ENCODE results near the gene KCNH5.

KCNH5 gene

GRCh38 chr14:62657376-62657775 is 387.9 kb downstream of the KCNH5 start:
- no peak for ATAC-seq (ENCODE audit: insufficient read depth, low read depth)
- H3K4me1 ChIP-seq (ENCODE audit: insufficient read depth, low read length) = no peaks in the 10 kb centered on the region
- DNase-seq = no peak
- no peak overlapping the region for H3K4me2 ChIP-seq (ENCODE audit: insufficient read depth, low read length)
- no peak overlapping the region for H3K4me3 ChIP-seq (ENCODE audit: low read depth in 1 of 2, low read length in 2 of 2)
- no peak overlapping the region for H2AFZ ChIP-seq (ENCODE audit: low read depth, low read length)
- no peaks in the 10 kb centered on the region for H4K20me1 ChIP-seq (ENCODE audit: insufficient read depth, low read length)
- H3K27me3 ChIP-seq (ENCODE audit: insufficient read depth, low read length, poor library complexity) = peaks cover 15% of the 10 kb centered on the region
- H3K36me3 ChIP-seq (ENCODE audit: insufficient read depth, low read length) = no peaks in the 10 kb centered on the region
- H3K9ac ChIP-seq (ENCODE audit: low read depth, low read length) = no peak overlapping the region
- TF ChIP-seq EZH2 (IDR thresholded peaks at IDR 0.05; ENCODE audit: borderline replicate concordance, low read depth, low read length, severe bottlenecking) (no peak), CTCF (IDR thresholded peaks at IDR 0.05; ENCODE audit: borderline replicate concordance, extremely low read depth, low read length, poor library complexity, severe bottlenecking) (no peak)
- no peaks in the 10 kb centered on the region for H3K9me3 ChIP-seq (ENCODE audit: insufficient read depth, low read length, severe bottlenecking)
- H3K79me2 ChIP-seq (ENCODE audit: insufficient read depth, low read length) = no peaks in the 10 kb centered on the region
- H3K27ac ChIP-seq (ENCODE audit: low read length) = no peak overlapping the region

- Histone ChIP-seq H2AFZ (ENCODE audit: low read depth, low read length) (no peak overlapping the region), H3K4me2 (ENCODE audit: insufficient read depth, low read length) (no peak overlapping the region), H3K9me3 (ENCODE audit: insufficient read depth, low read length, severe bottlenecking) (no peaks in the 10 kb centered on the region), H3K79me2 (ENCODE audit: insufficient read depth, low read length) (no peaks in the 10 kb centered on the region), H3K27ac (ENCODE audit: low read length) (no peak overlapping the region), H3K4me1 (ENCODE audit: insufficient read depth, low read length) (no peaks in the 10 kb centered on the region), H3K4me3 (ENCODE audit: low read depth in 1 of 2, low read length in 2 of 2) (no peak overlapping the region), H3K36me3 (ENCODE audit: insufficient read depth, low read length) (no peaks in the 10 kb centered on the region), H4K20me1 (ENCODE audit: insufficient read depth, low read length) (no peaks in the 10 kb centered on the region), H3K27me3 (ENCODE audit: insufficient read depth, low read length, poor library complexity) (peaks cover 15% of the 10 kb centered on the region), H3K9ac (ENCODE audit: low read depth, low read length) (no peak overlapping the region)
- DNase-seq = no peak
- no peak for ATAC-seq (ENCODE audit: insufficient read depth, low read depth)
- TF ChIP-seq CTCF (IDR thresholded peaks at IDR 0.05; ENCODE audit: borderline replicate concordance, extremely low read depth, low read length, poor library complexity, severe bottlenecking) (no peak), EZH2 (IDR thresholded peaks at IDR 0.05; ENCODE audit: borderline replicate concordance, low read depth, low read length, severe bottlenecking) (no peak)
Measured at GRCh38 chr14:62655166-62655565, 390.1 kb downstream of the KCNH5 start.

GRCh38 chr14:62654641-62655040 is 390.6 kb downstream of the KCNH5 start:
- peaks cover 15% of the 10 kb centered on the region for H3K27me3 ChIP-seq (ENCODE audit: insufficient read depth, low read length, poor library complexity)
- H4K20me1 ChIP-seq (ENCODE audit: insufficient read depth, low read length) = no peaks in the 10 kb centered on the region
- H3K79me2 ChIP-seq (ENCODE audit: insufficient read depth, low read length) = no peaks in the 10 kb centered on the region
- no peak overlapping the region for H2AFZ ChIP-seq (ENCODE audit: low read depth, low read length)
- H3K9ac ChIP-seq (ENCODE audit: low read depth, low read length) = no peak overlapping the region
- H3K4me1 ChIP-seq (ENCODE audit: insufficient read depth, low read length) = no peaks in the 10 kb centered on the region
- ATAC-seq (ENCODE audit: insufficient read depth, low read depth) (no peak), DNase-seq (no peak)
- H3K36me3 ChIP-seq (ENCODE audit: insufficient read depth, low read length) = no peaks in the 10 kb centered on the region
- TF ChIP-seq CTCF (IDR thresholded peaks at IDR 0.05; ENCODE audit: borderline replicate concordance, extremely low read depth, low read length, poor library complexity, severe bottlenecking) (no peak), EZH2 (IDR thresholded peaks at IDR 0.05; ENCODE audit: borderline replicate concordance, low read depth, low read length, severe bottlenecking) (no peak)
- H3K4me2 ChIP-seq (ENCODE audit: insufficient read depth, low read length) = no peak overlapping the region
- no peak overlapping the region for H3K27ac ChIP-seq (ENCODE audit: low read length)
- H3K4me3 ChIP-seq (ENCODE audit: low read depth in 1 of 2, low read length in 2 of 2) = no peak overlapping the region
- H3K9me3 ChIP-seq (ENCODE audit: insufficient read depth, low read length, severe bottlenecking) = no peaks in the 10 kb centered on the region
